NCI-H524 (cell line): ENCODE data around the gene RASA1.
A peak's percentile ranks its signal among the peaks of the same experiment; 100 is the strongest.

Source experiments
- DNase-seq, 2 experiments: peaks; one replicate each; lab custom pipeline; 2025; lab: John Stamatoyannopoulos, UW

Gene RASA1

GRCh38 chr5:87361031-87361445 lies 93.4 kb downstream of the RASA1 start:
- DNase-seq = no peak

GRCh38 chr5:87361536-87362213 lies 94.0 kb downstream of the RASA1 start:
- peak in 1 of 2 experiments; percentile 3 for DNase-seq

GRCh38 chr5:87367243-87367642 lies 99.6 kb downstream of the RASA1 start:
- DNase-seq = no peak

GRCh38 chr5:87368601-87369000 lies 100.9 kb downstream of the RASA1 start:
- no peak for DNase-seq

- DNase-seq = no peak
Observed at GRCh38 chr5:87369431-87369830, 101.7 kb downstream of the RASA1 start.

- no peak for DNase-seq
Observed at GRCh38 chr5:87372705-87373104, 105.0 kb downstream of the RASA1 start.

GRCh38 chr5:87382224-87382623 lies 114.5 kb downstream of the RASA1 start:
- no peak for DNase-seq

GRCh38 chr5:87383216-87383615 lies 115.5 kb downstream of the RASA1 start:
- DNase-seq = no peak

GRCh38 chr5:87385802-87386201 lies 118.1 kb downstream of the RASA1 start:
- DNase-seq = no peak

- DNase-seq = no peak
Observed at GRCh38 chr5:87388129-87388528, 120.4 kb downstream of the RASA1 start.

GRCh38 chr5:87389296-87390034 lies 121.8 kb downstream of the RASA1 start:
- DNase-seq = no peak

GRCh38 chr5:87390075-87390474 lies 122.4 kb downstream of the RASA1 start:
- no peak for DNase-seq

GRCh38 chr5:87390576-87391199 lies 123.0 kb downstream of the RASA1 start:
- no peak for DNase-seq

GRCh38 chr5:87392170-87392569 lies 124.5 kb downstream of the RASA1 start:
- DNase-seq = no peak

GRCh38 chr5:87392801-87393200 lies 125.1 kb downstream of the RASA1 start:
- no peak for DNase-seq

- no peak for DNase-seq
Observed at GRCh38 chr5:87393331-87393730, 125.6 kb downstream of the RASA1 start.

GRCh38 chr5:87394411-87395165 lies 126.9 kb downstream of the RASA1 start:
- no peak for DNase-seq

- no peak for DNase-seq
Observed at GRCh38 chr5:87398981-87399614, 131.4 kb downstream of the RASA1 start.

- no peak for DNase-seq
Observed at GRCh38 chr5:87399720-87400119, 132.0 kb downstream of the RASA1 start.

GRCh38 chr5:87400305-87400899 lies 132.7 kb downstream of the RASA1 start:
- peak in 1 of 2 experiments; percentile 54 for DNase-seq

GRCh38 chr5:87401626-87402025 lies 133.9 kb downstream of the RASA1 start:
- DNase-seq = no peak
